ENCODE results near the gene HRAS.
"Not testable (repeated sequence)": the region's sequence is repeated elsewhere in the genome, so short reads cannot be mapped to it uniquely, and the experiment has no call there.

HRAS gene

DNA sequence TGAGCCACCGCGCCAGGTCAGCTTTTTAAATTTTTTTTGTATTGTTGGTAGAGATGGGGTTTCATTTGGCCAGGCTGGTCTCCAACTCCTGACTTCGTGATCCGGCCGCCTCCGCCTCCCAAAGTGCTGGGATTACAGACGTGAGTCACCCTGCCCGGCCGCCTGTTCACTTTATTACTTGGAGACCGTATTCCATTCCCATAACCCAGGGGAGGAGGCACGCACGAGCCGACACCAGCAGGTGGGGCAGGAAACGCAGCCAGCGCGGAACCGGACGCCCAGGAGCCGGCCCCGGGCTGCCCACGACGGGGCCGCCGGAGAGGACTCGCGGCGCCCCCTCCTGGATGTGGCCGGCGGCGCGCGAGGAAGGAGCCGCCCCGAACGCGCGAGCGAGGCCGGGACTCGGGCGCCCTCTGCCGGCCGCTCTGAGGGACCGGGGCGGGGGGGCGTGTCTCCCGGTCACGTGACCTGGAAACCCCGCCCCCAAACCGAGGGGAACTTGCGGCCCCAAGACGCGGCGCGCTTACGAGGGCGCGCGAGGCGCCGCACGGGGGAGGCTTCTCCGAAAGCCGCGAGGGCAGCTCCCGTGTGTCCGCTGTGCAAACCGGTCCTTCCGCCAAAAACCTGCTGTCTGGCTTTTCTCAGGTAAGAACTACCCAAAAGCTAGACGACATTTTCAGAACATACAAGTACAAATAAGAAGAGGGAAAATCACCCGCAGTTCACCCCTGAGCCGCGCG is 16.7 kb downstream of the HRAS start:
- peak overlapping the region; percentile 57 for H3K4me3 Mint-ChIP-seq
- DNase-seq (peak; percentile 89), ATAC-seq (peak; percentile 94)
- no peak overlapping the region for H3K27ac Mint-ChIP-seq
- peaks cover 7% of the 10 kb centered on the region for H3K4me1 Mint-ChIP-seq
- peaks cover 7% of the 10 kb centered on the region for H3K9me3 Mint-ChIP-seq
- peaks cover 20% of the 10 kb centered on the region for H3K36me3 Mint-ChIP-seq (ENCODE audit: low read depth)
- no peaks in the 10 kb centered on the region for H3K27me3 Mint-ChIP-seq

DNA sequence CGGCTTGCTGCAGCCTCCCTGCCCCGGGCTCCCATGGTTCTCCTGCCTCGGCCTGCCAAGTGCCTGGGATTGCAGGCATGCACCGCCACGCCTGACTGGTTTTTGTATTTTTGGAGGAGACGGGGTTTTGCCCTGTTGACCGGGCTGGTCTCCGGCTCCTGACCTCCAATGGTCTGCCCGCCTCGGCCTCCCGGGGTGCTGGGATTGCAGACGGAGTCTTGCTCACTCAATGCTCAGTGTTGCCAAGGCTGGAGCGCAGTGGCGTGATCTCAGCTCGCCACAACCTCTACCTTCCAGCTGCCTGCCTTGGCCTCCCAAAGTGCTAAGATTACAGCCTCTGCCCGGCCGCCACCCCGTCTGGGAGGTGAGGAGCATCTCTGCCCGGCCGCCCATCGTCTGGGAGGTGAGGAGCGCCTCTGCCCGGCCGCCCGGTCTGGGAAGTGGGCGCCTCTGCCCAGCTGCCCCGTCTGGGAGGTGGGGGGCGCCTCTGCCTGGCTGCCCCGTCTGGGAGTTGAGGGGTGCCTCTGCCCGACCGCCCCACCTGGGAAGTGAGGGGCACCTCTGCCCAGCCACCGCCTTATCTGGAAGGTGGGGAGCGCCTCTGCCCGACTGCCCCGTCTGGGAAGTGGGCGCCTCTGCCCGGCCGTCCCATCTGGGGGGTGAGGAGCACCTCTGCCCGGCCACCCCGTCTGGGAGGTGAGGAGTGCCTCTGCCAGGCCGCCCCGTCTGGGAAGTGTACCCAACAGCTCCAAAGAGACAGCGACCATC is 18.3 kb downstream of the HRAS start:
- peaks cover 22% of the 10 kb centered on the region for H3K36me3 Mint-ChIP-seq (ENCODE audit: low read depth)
- not testable (repeated sequence) for H3K27ac Mint-ChIP-seq, H3K9me3 Mint-ChIP-seq, ATAC-seq, H3K4me1 Mint-ChIP-seq, H3K4me3 Mint-ChIP-seq, DNase-seq, H3K27me3 Mint-ChIP-seq

DNA sequence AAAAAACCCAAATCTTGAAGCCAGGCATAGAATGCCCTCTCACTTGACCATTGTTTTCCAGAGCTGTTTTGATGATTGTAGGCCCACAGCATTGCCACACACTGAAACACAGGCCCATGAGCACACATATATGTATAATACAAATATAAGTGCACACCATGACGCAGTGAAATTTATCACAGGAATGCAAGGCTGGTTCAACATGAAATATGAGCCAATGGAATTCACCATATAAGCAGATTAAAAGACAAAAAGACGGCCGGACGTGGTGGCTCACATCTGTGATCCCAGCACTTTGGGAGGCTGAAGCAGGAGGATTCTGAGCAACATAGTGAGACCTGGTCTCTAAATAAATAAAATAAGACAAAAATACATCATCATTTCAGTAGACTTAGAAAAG is 19.0 kb downstream of the HRAS start:
- H3K27me3 Mint-ChIP-seq = no peaks in the 10 kb centered on the region
- no peak for DNase-seq
- peaks cover 7% of the 10 kb centered on the region for H3K9me3 Mint-ChIP-seq
- ATAC-seq = no peak
- peaks cover 7% of the 10 kb centered on the region for H3K4me1 Mint-ChIP-seq
- H3K27ac Mint-ChIP-seq = no peak overlapping the region
- peaks cover 25% of the 10 kb centered on the region for H3K36me3 Mint-ChIP-seq (ENCODE audit: low read depth)
- no peak overlapping the region for H3K4me3 Mint-ChIP-seq

DNA sequence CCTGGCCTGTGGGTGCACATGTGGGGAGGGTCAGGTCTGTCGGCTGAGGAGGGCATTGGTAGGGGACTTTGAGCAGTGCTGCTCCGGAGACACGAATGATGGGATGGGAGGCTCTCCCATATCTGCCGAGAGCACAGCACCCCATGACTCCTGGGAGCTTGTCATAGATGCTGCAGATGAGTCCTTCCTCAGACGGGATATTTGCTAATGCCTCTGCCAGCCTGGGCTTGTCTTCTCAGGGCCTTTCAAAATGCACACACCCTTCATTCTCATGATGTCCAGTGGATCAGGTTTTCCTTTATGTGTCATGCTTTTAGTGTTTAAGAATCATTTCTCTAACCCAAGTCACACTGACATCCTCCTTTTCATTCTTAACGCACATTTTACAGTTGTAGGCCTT is 20.2 kb downstream of the HRAS start:
- no peak overlapping the region for H3K27ac Mint-ChIP-seq
- H3K36me3 Mint-ChIP-seq (ENCODE audit: low read depth) = peaks cover 28% of the 10 kb centered on the region
- H3K27me3 Mint-ChIP-seq = no peaks in the 10 kb centered on the region
- H3K4me1 Mint-ChIP-seq = peaks cover 7% of the 10 kb centered on the region
- no peak for ATAC-seq
- no peak overlapping the region for H3K4me3 Mint-ChIP-seq
- no peak for DNase-seq
- peaks cover 7% of the 10 kb centered on the region for H3K9me3 Mint-ChIP-seq

DNA sequence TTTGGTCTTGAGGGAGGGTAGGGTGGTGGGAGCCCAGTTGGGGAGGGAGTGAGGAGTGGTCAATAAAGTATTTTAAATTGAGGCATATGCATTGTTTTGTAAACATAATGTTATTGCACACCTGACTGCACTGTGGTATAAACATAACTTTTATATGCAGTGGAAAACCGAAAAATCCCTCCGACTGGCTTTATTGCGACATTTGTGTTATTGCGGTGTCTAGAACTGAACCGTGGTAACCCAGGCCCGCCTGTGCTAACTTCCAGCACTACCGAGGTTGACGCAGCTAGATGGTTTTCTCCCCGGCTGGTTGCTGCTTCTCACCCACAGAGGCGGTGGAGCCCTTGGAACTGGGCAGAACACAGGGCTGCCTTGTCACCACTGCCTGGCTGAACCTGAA is 20.8 kb downstream of the HRAS start:
- no peak overlapping the region for H3K27ac Mint-ChIP-seq
- peaks cover 33% of the 10 kb centered on the region for H3K36me3 Mint-ChIP-seq (ENCODE audit: low read depth)
- H3K9me3 Mint-ChIP-seq = peaks cover 7% of the 10 kb centered on the region
- no peak overlapping the region for H3K4me3 Mint-ChIP-seq
- no peaks in the 10 kb centered on the region for H3K27me3 Mint-ChIP-seq
- DNase-seq (no peak), ATAC-seq (no peak)
- H3K4me1 Mint-ChIP-seq = peaks cover 7% of the 10 kb centered on the region

DNA sequence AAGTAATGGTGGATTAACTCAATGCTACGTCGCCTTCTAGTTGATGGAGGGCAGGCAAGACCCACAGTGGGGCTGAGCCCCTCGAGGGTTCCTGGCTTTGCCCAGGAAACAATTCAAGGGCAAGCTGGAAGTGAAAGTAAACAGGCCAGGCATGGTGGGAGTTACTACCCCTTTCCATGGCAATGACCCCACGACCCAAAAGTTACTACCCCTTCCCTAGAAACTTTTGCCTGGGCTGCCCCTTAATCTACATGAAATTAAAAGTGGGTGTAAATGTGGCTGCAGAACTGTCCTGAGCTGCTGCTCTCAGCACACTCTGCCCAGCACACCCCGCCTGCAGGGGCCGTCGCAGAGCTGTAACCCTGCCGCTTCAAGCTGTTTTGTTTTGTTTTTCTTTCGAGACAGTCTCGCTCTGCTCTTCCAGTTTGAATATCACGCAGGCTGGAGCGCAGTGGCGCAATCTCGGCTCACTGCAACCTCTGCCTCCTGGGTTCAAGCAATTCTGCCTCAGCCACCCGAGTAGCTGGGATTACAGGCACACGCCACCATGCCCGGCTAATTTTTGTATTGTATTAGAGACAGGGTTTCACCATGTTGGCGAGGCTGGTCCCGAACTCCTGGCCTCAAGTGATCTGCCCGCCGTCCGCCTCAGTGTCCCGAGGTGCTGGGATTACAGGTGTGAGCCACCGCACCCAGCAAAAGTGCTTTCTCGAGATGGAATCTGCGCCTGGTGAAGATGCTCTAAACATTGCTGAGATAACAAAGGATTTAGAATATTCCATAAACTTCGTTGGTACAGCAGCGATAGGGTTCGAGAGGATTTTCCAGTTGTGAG is 22.4 kb downstream of the HRAS start:
- DNase-seq = no peak
- H3K4me3 Mint-ChIP-seq = no peak overlapping the region
- H3K27ac Mint-ChIP-seq = no peak overlapping the region
- H3K9me3 Mint-ChIP-seq = peaks cover 7% of the 10 kb centered on the region
- peaks cover 36% of the 10 kb centered on the region for H3K36me3 Mint-ChIP-seq (ENCODE audit: low read depth)
- H3K4me1 Mint-ChIP-seq = peaks cover 8% of the 10 kb centered on the region
- no peak for ATAC-seq
- no peaks in the 10 kb centered on the region for H3K27me3 Mint-ChIP-seq

DNA sequence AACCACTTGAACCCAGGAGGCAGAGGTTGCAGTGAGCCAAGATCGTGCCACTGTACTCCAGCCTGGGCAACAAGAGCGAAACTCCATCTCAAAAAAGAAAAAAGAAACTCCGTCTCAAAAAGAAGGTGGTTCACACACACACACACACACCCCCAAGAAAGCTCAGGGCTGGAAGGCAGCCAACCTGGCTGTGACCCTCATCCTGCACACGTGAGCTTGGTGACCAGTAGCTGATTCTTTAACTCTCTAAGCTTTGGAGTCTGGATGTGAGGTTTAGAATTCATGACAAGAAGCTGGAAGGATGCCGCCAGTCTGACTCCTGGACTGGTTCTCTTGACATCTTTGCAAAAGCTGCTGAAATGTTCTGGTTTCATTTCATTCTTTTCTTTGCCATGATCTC is 26.4 kb downstream of the HRAS start:
- Mint-ChIP-seq H3K9me3 (no peaks in the 10 kb centered on the region), H3K4me3 (peak overlapping the region; percentile 14), H3K36me3 (ENCODE audit: low read depth) (peaks cover 28% of the 10 kb centered on the region), H3K4me1 (peaks cover 29% of the 10 kb centered on the region), H3K27me3 (no peaks in the 10 kb centered on the region), H3K27ac (no peak overlapping the region)
- ATAC-seq = no peak
- no peak for DNase-seq

DNA sequence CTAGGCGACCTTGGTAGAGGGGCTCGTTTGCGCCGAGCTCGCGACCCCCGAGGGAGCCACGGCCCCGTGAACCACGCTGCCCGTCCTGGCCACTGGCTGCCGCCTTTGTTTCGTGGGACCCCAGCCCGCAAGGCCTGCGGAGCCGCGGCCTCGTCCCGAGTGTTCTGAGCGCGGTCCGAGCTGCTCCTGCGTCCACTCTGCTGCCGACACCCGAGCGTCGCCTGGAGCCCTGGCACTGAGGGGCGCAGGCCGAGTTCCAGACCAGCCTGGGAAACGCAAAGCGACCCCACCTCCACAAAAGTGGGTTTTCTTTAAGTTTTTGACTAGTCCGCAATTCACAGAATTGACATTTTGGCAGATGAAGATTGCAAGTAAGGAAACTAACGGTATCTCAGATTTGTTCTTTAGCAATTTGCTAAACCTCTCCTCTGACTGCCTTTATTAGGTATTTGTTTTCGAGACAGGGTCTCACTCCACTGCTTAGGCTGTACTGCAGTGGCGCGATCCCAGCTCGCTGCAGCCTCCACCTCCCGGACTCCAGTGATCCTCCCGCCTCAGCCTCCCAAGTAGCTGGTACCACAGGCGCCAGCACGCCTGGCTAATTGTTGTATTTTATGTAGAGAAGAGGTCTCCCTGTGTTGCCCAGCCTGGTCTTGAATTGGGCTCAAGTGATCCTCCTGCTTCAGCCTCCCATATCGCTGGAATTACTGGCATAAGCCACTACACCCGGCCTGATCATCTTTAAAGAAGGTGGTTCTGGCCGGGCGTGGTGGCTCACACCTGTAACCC is 27.5 kb downstream of the HRAS start:
- Mint-ChIP-seq H3K4me3 (peak overlapping the region; percentile 97), H3K27ac (no peak overlapping the region), H3K4me1 (peaks cover 36% of the 10 kb centered on the region), H3K27me3 (no peaks in the 10 kb centered on the region), H3K36me3 (ENCODE audit: low read depth) (peaks cover 28% of the 10 kb centered on the region), H3K9me3 (no peaks in the 10 kb centered on the region)
- ATAC-seq (no peak), DNase-seq (no peak)

DNA sequence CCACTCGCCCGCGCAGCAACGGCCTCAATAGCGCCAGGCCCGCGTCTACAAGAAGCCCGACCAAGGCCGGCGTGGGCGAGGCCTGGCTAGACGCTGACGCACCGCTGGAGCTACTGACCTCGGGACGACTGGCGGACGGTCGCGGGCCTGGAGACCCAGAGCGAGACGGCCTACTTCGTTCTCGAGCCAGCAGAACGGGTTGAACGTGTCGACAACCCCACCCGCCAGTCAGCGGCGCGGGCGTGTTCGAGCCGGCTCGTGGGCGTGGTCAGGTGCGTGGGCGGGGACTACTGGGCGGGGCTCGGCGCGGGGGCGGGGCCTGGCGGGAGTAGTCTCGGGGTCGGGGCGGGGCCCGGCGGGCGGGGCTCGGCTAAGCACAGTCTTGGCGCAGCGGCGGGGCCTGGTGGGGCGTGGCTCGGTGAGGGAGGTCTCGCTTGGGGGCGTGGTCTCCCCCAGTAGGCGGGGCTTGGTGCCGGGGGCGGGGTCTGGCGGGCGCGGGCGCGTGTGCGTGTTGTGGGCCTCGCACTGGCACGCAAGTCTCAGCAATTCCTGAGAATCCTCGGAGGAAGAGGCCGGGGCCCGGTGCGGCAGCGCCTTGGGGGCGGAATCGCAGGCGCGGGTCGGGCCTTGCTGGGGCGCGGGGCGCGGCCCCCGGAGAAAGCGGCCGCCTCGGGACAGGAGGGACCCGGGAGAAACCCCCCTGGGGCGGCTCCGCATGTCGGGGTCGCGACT is 28.2 kb downstream of the HRAS start, which contains the start of gene RNH1:
Gene RNH1, minus strand, starts transcription at position 248 of the 732 bp plus-strand sequence. CDS start 5,080 bp downstream, outside the sequence.
- Mint-ChIP-seq H3K36me3 (ENCODE audit: low read depth) (peaks cover 26% of the 10 kb centered on the region), H3K27ac (peak within 1 kb of the TSS; percentile 100), H3K4me1 (peaks cover 38% of the 10 kb centered on the region), H3K4me3 (peak within 1 kb of the TSS; percentile 97), H3K27me3 (no peaks in the 10 kb centered on the region), H3K9me3 (no peaks in the 10 kb centered on the region)
- peak; percentile 70 for ATAC-seq
- DNase-seq = peak; percentile 100

DNA sequence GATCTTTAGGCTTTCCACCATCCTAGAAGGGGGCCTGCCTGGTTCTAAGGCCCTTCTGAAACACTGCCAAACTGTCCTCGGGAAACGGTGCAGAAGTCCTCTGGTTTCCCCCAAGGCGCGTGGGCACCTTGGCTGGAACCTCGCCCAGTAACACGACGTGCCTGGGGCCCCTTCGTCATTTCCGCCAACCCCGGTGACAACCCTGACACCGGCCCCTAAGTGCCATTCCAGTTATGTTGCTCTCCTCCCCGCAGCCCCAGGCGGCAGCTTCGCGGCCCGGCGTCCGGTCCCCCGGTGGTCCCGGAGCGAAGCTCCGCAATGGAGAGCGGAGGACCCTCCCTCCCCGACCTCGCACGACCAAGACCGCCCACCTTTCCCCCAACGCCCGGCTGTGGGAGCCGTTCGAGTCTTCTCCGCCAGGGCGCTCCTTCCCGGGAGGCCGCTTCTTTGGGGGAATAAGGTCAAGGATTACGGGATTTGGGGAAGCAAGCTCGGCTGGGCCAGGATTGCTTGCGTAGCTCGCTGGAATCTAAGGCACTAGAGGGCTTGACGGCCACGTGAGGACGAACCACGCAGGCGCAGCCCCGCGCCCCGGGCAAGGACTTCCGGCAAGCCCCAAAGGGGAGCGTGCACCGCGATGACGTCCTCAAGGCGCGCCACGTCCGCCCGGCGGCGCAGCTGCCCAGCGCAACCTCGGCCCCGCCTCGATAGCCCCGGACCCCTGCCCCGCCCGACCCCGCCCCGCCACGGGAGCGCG is 29.0 kb downstream of the HRAS start:
- H3K9me3 Mint-ChIP-seq = no peaks in the 10 kb centered on the region
- peak; percentile 99 for DNase-seq
- H3K27me3 Mint-ChIP-seq = no peaks in the 10 kb centered on the region
- H3K4me3 Mint-ChIP-seq = peak overlapping the region; percentile 97
- ATAC-seq = peak; percentile 83
- H3K4me1 Mint-ChIP-seq = peaks cover 38% of the 10 kb centered on the region
- peak overlapping the region; percentile 100 for H3K27ac Mint-ChIP-seq
- H3K36me3 Mint-ChIP-seq (ENCODE audit: low read depth) = peaks cover 23% of the 10 kb centered on the region

DNA sequence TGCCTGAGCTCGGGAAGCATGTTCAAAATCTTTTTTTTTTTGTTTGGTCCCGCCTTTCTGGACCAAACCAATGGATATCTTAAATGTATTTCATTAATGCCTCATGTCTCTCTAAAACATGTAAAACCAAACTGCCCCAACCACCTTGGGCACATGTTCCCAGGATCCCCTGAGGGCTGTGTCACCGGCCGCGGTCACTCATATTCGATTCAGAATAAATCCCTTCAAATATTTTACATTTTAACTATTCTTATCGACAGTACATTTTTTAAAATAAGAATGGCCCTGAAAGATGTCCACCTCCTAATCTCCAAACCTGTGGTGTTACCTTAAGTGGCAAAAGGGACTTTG is 30.4 kb downstream of the HRAS start:
- H3K27ac Mint-ChIP-seq = peak overlapping the region; percentile 100
- H3K36me3 Mint-ChIP-seq (ENCODE audit: low read depth) = peaks cover 23% of the 10 kb centered on the region
- peak overlapping the region; percentile 97 for H3K4me3 Mint-ChIP-seq
- H3K4me1 Mint-ChIP-seq = peaks cover 41% of the 10 kb centered on the region
- DNase-seq (no peak), ATAC-seq (no peak)
- no peaks in the 10 kb centered on the region for H3K9me3 Mint-ChIP-seq
- no peaks in the 10 kb centered on the region for H3K27me3 Mint-ChIP-seq

DNA sequence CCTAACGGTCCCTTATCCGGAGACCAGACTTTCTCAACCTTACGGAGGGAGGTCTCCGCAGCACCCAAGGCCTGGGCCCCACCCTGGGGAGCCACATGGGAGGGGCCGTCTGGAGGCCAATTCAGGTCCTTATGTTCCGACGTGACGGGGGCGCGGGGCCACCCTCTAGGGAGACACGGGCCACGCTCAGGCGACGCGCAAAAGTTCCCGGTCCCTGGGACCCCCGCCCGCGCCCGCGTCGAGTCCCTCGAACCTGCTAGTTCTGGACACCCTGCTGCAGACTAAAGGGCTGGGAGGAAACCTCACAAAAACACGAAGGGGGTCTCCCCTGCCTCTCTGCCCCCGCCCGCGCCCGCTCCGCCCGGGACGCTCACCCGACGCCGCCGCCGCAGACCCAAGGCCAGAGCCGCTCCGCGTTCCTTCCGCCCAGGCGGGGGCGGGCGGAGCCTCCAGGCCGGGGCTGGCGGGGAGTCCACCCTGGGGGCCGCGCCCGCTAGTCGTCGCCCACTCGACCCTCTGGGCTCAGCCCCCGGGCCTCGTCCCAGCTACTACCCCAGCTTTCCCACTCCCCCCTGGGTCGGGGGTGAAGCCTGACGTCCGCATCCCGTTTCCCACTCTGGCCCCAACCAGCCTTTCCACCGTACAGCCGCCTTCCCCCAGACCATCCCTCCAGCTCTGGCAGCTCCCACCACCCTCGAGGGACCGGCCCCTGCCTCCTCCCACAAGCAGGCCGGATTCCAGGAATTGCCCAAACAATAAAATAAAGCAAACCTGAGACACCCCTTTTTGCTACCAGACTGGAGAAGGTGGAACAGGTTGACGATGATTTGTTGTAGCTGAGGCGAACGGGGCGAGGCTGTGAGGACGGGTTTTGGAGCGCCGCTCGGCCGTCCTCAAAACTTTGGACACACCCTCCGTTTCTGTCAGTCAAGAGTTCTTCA is 31.1 kb downstream of the HRAS start:
- ATAC-seq (no peak), DNase-seq (peak; percentile 44)
- no peaks in the 10 kb centered on the region for H3K27me3 Mint-ChIP-seq
- peak overlapping the region; percentile 97 for H3K4me3 Mint-ChIP-seq
- peaks cover 19% of the 10 kb centered on the region for H3K36me3 Mint-ChIP-seq (ENCODE audit: low read depth)
- H3K27ac Mint-ChIP-seq = peak overlapping the region; percentile 100
- peaks cover 41% of the 10 kb centered on the region for H3K4me1 Mint-ChIP-seq
- H3K9me3 Mint-ChIP-seq = no peaks in the 10 kb centered on the region
